H1 (cell line): ENCODE data around the gene OR6K2.

Source experiments
- CEBPB ChIP-seq: IDR thresholded peaks from 2 replicates; pipeline ENCODE4 v1.6.1; 2012; ENCODE audit warnings: low read depth, low read length
- CREB1 ChIP-seq: IDR thresholded peaks from 2 replicates; pipeline ENCODE4 v1.6.1; 2012; ENCODE audit warnings: inconsistent platforms
- EP300 ChIP-seq, 2 experiments: IDR thresholded peaks; 1 replicate in 1 of 2; 2 replicates in 1 of 2; pipeline ENCODE4 v1.6.1; 2011 to 2012; ENCODE audit warnings: low read depth in 2 of 2, low read length in 2 of 2, mild to moderate bottlenecking in 2 of 2, borderline replicate concordance in 1 of 2, inconsistent platforms in 1 of 2, moderate library complexity in 1 of 2
- EZH2 ChIP-seq: fragments of 200-600 bp; sonication (generic); IDR thresholded peaks from 2 replicates; pipeline ENCODE4 v1.7.1; 2012; ENCODE audit warnings: low read depth, mild to moderate bottlenecking, moderate library complexity, low read length, inconsistent platforms; ENCODE audit not compliant: severe bottlenecking
- FOSL1 ChIP-seq: IDR thresholded peaks from 2 replicates; pipeline ENCODE4 v1.6.1; 2011; ENCODE audit warnings: mild to moderate bottlenecking, low read depth, low read length, moderate library complexity; ENCODE audit not compliant: insufficient read depth
- NRF1 ChIP-seq: IDR thresholded peaks from 2 replicates; pipeline ENCODE4 v1.6.1; 2011; ENCODE audit warnings: mild to moderate bottlenecking, low read depth, low read length, improper control_type of control experiment
- POLR2A ChIP-seq, 2 experiments: IDR thresholded peaks; 1 replicate in 1 of 2; 2 replicates in 1 of 2; pipeline ENCODE4 v1.6.1; 2011; ENCODE audit warnings: low read depth in 2 of 2, low read length in 2 of 2, mild to moderate bottlenecking in 2 of 2; ENCODE audit errors: control extremely low read depth in 1 of 2
- RAD21 ChIP-seq, 2 experiments: IDR thresholded peaks in 1 of 2; conservative IDR thresholded peaks in 1 of 2; 2 replicates each; pipeline ENCODE4 v1.6.1; 2011; ENCODE audit warnings: low read depth in 2 of 2, low read length in 2 of 2, improper control_type of control experiment in 1 of 2, inconsistent platforms in 1 of 2, mild to moderate bottlenecking in 1 of 2, moderate library complexity in 1 of 2
- SAP30 ChIP-seq: fragments of 300-600 bp; sonication (generic); IDR thresholded peaks from 2 replicates; pipeline ENCODE4 v1.7.1; 2012; ENCODE audit warnings: low read length, moderate library complexity, mild to moderate bottlenecking, inconsistent platforms; ENCODE audit not compliant: insufficient read depth, insufficient replicate concordance
- SIN3A ChIP-seq, 2 experiments: IDR thresholded peaks in 1 of 2; conservative IDR thresholded peaks in 1 of 2; 2 replicates each; pipeline ENCODE4 v1.6.1; 2011 to 2012; ENCODE audit warnings: low read length in 2 of 2, improper control_type of control experiment in 1 of 2, low read depth in 1 of 2, mild to moderate bottlenecking in 1 of 2
- SRF ChIP-seq: IDR thresholded peaks from 2 replicates; pipeline ENCODE4 v1.6.1; 2011; ENCODE audit warnings: mild to moderate bottlenecking, low read depth, low read length, moderate library complexity
- TAF1 ChIP-seq: IDR thresholded peaks from 2 replicates; pipeline ENCODE4 v1.6.1; 2011; ENCODE audit warnings: mild to moderate bottlenecking, low read depth, low read length
- TF ChIP-seq, protein P1 (sequence below), 3 experiments: IDR thresholded peaks; 1 replicate in 2 of 3; 2 replicates in 1 of 3; pipeline versions ENCODE4 v1.5.1 to v1.6.1; 2011; ENCODE audit warnings: low read length in 3 of 3, mild to moderate bottlenecking in 3 of 3, inconsistent platforms in 2 of 3, low read depth in 1 of 3, moderate library complexity in 1 of 3; ENCODE audit not compliant: insufficient read depth in 1 of 3; ENCODE audit errors: control extremely low read depth in 1 of 3

DNA sequence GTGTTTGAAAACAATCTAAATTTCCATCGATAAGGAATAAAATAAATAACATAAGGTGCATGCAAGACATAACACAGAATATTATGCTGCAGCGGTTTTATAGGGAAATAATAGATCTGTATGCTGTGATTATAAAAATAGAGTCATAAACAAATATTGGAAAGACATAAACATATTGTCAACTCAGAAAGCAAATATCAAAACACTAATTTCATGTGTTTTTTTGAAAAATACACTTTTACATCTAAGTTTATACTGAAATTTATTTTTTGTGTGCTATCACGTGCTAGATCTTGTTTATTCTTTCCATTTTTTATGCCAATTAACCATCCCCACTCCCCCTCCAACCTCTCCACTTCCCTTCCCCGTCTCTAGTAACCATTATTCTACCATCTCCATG lies 10.6 kb upstream of the OR6K2 start:
- no peak for TF ChIP-seq FOSL1
- no peak for TF ChIP-seq SAP30
- no peak for TF ChIP-seq NRF1
- TF ChIP-seq, protein P1, sequence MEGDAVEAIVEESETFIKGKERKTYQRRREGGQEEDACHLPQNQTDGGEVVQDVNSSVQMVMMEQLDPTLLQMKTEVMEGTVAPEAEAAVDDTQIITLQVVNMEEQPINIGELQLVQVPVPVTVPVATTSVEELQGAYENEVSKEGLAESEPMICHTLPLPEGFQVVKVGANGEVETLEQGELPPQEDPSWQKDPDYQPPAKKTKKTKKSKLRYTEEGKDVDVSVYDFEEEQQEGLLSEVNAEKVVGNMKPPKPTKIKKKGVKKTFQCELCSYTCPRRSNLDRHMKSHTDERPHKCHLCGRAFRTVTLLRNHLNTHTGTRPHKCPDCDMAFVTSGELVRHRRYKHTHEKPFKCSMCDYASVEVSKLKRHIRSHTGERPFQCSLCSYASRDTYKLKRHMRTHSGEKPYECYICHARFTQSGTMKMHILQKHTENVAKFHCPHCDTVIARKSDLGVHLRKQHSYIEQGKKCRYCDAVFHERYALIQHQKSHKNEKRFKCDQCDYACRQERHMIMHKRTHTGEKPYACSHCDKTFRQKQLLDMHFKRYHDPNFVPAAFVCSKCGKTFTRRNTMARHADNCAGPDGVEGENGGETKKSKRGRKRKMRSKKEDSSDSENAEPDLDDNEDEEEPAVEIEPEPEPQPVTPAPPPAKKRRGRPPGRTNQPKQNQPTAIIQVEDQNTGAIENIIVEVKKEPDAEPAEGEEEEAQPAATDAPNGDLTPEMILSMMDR (IDR thresholded peaks at IDR 0.05; ENCODE audit: control extremely low read depth in 1 of 3, insufficient read depth in 1 of 3, low read depth in 1 of 3, low read length in 3 of 3): no peak
- TF ChIP-seq CREB1: no peak
- no peak for TF ChIP-seq SRF
- TF ChIP-seq POLR2A (IDR thresholded peaks at IDR 0.05; ENCODE audit: control extremely low read depth in 1 of 2, low read depth in 2 of 2, low read length in 2 of 2): no peak
- TF ChIP-seq TAF1: no peak
- TF ChIP-seq EP300 (IDR thresholded peaks at IDR 0.05; ENCODE audit: borderline replicate concordance in 1 of 2, low read depth in 2 of 2, low read length in 2 of 2): no peak
- no peak for TF ChIP-seq CEBPB
- no peak for TF ChIP-seq RAD21 (IDR thresholded peaks at IDR 0.05 in 1 of 2, conservative IDR thresholded peaks at IDR 0.05 in 1 of 2; ENCODE audit: low read depth in 2 of 2, low read length in 2 of 2)
- TF ChIP-seq EZH2: no peak
- TF ChIP-seq SIN3A (conservative IDR thresholded peaks at IDR 0.05 in 1 of 2, IDR thresholded peaks at IDR 0.05 in 1 of 2; ENCODE audit: low read depth in 1 of 2, low read length in 2 of 2): no peak
